ENCODE measurements around the gene ANKMY2.

DNA sequence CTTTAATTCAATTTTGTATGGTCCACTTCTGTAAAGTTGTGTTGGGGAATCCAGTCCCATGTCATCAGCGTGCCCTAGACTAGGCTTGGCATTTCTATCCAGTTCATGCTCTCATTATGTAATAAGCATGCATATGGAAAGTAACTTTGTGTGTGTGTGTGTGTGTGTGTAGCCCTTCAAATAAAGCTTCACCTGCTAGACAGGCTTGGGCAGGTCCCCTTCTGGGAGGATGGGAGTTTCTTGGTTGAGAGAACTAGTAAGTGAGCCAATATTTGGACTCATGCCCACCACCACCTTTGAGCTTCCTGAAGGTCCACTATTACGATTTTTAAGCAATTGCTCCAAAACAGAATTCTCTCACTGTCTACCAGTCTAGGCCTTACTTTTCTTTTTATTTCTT is 7.3 kb upstream of the ANKMY2 start:
- TF ChIP-seq, protein P1, sequence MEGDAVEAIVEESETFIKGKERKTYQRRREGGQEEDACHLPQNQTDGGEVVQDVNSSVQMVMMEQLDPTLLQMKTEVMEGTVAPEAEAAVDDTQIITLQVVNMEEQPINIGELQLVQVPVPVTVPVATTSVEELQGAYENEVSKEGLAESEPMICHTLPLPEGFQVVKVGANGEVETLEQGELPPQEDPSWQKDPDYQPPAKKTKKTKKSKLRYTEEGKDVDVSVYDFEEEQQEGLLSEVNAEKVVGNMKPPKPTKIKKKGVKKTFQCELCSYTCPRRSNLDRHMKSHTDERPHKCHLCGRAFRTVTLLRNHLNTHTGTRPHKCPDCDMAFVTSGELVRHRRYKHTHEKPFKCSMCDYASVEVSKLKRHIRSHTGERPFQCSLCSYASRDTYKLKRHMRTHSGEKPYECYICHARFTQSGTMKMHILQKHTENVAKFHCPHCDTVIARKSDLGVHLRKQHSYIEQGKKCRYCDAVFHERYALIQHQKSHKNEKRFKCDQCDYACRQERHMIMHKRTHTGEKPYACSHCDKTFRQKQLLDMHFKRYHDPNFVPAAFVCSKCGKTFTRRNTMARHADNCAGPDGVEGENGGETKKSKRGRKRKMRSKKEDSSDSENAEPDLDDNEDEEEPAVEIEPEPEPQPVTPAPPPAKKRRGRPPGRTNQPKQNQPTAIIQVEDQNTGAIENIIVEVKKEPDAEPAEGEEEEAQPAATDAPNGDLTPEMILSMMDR (IDR thresholded peaks at IDR 0.05) = no peak
- TF ChIP-seq POLR2A (IDR thresholded peaks at IDR 0.05) = no peak

Data from suprapubic skin (tissue), 3 donors.